Fibroblast of lung (primary cell): Measurements from ENCODE around the gene CENPV.

ENCODE experiments used
- EZH2 ChIP-seq: IDR thresholded peaks from 2 replicates; pipeline ENCODE4 v1.5.1; 2012; ENCODE audit warnings: low read length, control low read depth, mild to moderate bottlenecking; ENCODE audit errors: missing control alignments
- TF ChIP-seq, protein P1 (sequence below), 2 donors: IDR thresholded peaks in 1 of 2; conservative IDR thresholded peaks in 1 of 2; 1 replicate in 1 of 2; 2 replicates in 1 of 2; pipeline ENCODE4 v1.5.1; 2011 to 2012; ENCODE audit warnings: low read length in 2 of 2, control low read depth in 1 of 2, inconsistent platforms in 1 of 2, low read depth in 1 of 2, mild to moderate bottlenecking in 1 of 2

GRCh38 chr17:16319969-16320368 lies 33.3 kb downstream of the CENPV start:
- TF ChIP-seq, protein P1, sequence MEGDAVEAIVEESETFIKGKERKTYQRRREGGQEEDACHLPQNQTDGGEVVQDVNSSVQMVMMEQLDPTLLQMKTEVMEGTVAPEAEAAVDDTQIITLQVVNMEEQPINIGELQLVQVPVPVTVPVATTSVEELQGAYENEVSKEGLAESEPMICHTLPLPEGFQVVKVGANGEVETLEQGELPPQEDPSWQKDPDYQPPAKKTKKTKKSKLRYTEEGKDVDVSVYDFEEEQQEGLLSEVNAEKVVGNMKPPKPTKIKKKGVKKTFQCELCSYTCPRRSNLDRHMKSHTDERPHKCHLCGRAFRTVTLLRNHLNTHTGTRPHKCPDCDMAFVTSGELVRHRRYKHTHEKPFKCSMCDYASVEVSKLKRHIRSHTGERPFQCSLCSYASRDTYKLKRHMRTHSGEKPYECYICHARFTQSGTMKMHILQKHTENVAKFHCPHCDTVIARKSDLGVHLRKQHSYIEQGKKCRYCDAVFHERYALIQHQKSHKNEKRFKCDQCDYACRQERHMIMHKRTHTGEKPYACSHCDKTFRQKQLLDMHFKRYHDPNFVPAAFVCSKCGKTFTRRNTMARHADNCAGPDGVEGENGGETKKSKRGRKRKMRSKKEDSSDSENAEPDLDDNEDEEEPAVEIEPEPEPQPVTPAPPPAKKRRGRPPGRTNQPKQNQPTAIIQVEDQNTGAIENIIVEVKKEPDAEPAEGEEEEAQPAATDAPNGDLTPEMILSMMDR (conservative IDR thresholded peaks at IDR 0.05 in 1 of 2, IDR thresholded peaks at IDR 0.05 in 1 of 2; ENCODE audit: low read depth in 1 of 2, low read length in 2 of 2): no peak
- no peak for TF ChIP-seq EZH2
